ENCODE results near the gene SLC25A23.
"Not testable (repeated sequence)": the region's sequence is repeated elsewhere in the genome, so short reads cannot be mapped to it uniquely, and the experiment has no call there.

Gene SLC25A23

GRCh38 chr19:6455924-6456323 lies 3.7 kb downstream of the SLC25A23 start:
- DNase-seq: no peak

- DNase-seq: no peak
Observed at GRCh38 chr19:6453951-6454565, 5.5 kb downstream of the SLC25A23 start.

- DNase-seq: no peak
Observed at GRCh38 chr19:6452899-6453298, 6.7 kb downstream of the SLC25A23 start.

GRCh38 chr19:6452223-6452614 lies 7.4 kb downstream of the SLC25A23 start:
- DNase-seq: no peak

- DNase-seq: no peak
Observed at GRCh38 chr19:6451583-6452222, 7.9 kb downstream of the SLC25A23 start.

GRCh38 chr19:6450166-6450565 lies 9.4 kb downstream of the SLC25A23 start:
- DNase-seq: no peak

- no peak for DNase-seq
Observed at GRCh38 chr19:6448045-6448444, 11.5 kb downstream of the SLC25A23 start.

- DNase-seq: no peak
Observed at GRCh38 chr19:6446452-6446851, 13.1 kb downstream of the SLC25A23 start.

- no peak for DNase-seq
Observed at GRCh38 chr19:6443986-6444385, 15.6 kb downstream of the SLC25A23 start.

GRCh38 chr19:6442087-6442688 lies 17.4 kb downstream of the SLC25A23 start:
- DNase-seq: no peak

- no peak for DNase-seq
Observed at GRCh38 chr19:6440905-6441304, 18.7 kb downstream of the SLC25A23 start.

- no peak for DNase-seq
Observed at GRCh38 chr19:6439743-6440142, 19.8 kb downstream of the SLC25A23 start.

- no peak for DNase-seq
Observed at GRCh38 chr19:6433663-6434062, 25.9 kb downstream of the SLC25A23 start, which contains the start of gene SLC25A41. Gene SLC25A41, minus strand, starts transcription at chr19:6433763. Its CDS starts 70 bp downstream, at chr19:6433693.

GRCh38 chr19:6433165-6433564 lies 26.4 kb downstream of the SLC25A23 start:
- no peak for DNase-seq

- no peak for DNase-seq
Observed at GRCh38 chr19:6431891-6432290, 27.7 kb downstream of the SLC25A23 start.

GRCh38 chr19:6429419-6430221 lies 30.0 kb downstream of the SLC25A23 start:
- no peak for DNase-seq

GRCh38 chr19:6428692-6429418 lies 30.7 kb downstream of the SLC25A23 start:
- not testable (repeated sequence) for DNase-seq

- no peak for DNase-seq
Observed at GRCh38 chr19:6427131-6427530, 32.5 kb downstream of the SLC25A23 start.

GRCh38 chr19:6425732-6426620 lies 33.6 kb downstream of the SLC25A23 start:
- DNase-seq: no peak

- DNase-seq: peak; percentile 100
Observed at GRCh38 chr19:6424939-6425731, 34.5 kb downstream of the SLC25A23 start.
